ENCODE measurements around the gene SLCO3A1.

The SLCO3A1 gene

DNA sequence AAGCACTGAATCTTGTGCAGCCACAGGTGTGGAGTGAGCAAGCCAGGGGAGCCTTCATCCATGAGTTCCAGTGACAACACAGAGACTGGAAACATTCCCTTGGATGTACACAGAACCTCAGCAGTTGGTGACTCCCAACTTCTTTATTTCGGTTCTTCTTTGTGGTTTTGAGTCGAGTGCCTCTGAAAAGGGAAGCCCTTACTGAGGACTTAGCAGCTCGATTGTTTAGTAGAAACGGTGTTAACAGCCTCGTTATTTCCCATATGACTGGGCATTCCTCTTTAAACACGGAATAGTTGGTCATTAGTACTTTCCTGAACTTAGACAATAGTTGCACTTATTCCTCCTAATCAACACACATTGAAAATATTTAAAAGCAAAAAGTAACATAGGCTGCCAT is 7.7 kb downstream of the SLCO3A1 start:
- no peak for DNase-seq (ENCODE audit: low read depth in 2 of 2)

DNA sequence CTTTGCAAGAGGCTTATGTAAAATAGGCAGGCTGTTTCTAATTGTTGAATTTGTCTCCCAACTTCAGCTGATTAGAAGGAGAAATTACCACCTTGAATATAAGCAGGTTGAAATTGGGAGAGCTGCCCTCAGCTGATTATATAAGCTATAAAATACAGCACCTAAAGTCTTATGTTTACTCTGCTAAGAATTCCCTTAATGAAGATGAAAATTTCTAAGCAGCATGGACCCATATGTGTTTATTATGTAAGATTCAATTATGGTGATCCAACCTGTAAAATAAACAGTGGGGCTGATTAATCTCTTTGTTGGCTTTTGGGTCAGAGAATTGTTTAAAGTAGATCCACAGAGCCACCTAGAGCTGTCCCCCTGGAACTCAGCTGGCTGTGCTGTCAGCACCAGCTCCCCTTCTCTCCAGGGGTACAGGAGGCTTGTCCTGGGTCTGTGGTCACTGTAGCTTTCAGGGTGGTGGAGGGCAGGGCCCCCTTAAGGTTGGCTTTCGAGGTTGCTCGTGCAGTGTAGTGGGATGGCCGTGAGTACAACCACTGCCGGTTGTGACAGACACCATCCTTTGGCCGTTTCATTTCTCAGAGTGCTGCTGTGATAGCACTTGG is 9.5 kb downstream of the SLCO3A1 start:
- no peak for DNase-seq (ENCODE audit: low read depth in 2 of 2)

DNA sequence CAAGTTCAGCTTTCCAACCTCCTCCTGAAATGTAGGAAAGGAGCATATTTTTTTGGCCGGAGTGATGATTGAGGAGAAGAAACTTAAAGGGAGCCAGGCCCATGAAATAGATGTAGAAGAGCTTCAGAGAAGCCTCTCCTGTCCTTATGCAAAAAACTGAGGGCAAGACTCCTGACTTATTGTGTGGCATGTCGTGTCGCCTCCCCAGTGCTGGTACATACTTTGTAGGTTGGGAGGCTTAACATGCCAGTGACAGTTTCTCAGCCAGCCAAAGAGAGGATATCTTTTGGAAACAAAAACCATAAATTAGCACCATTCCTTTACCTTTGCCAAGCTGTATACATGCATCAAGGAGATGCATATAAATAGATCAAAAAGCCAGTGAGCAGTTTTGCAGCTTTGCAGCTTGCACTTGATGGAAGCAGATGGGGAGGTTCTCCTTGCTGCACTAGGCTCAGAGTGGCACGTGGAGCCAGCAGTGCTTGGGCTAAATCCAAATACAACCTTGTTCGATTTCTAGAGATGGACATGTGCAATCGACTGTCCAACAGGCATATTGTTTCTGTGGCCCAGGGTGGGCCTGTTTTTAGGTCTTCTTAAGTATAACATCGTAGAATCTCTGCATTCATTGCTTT is 10.2 kb downstream of the SLCO3A1 start:
- DNase-seq (ENCODE audit: low read depth in 2 of 2) = no peak

DNA sequence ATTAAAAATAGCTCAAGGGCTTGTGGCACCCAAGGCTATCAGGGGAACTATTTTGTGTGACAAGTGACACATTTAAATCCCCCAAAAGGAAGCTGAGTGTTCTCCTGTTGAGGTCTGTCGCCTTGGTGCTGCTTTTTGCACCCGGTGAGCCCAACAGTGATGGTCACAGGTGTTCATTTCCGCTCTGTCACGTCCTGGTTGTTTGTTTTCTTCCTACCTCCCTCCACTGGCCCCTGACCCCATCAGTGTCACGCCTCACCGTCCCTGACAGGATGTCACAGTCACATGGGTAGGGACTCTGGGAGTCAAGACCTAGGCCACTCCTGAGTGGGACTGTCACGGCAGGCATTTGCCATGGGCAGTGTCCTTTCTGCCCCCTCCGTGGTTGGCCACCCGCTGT is 11.2 kb downstream of the SLCO3A1 start:
- DNase-seq (ENCODE audit: low read depth in 2 of 2) = no peak

DNA sequence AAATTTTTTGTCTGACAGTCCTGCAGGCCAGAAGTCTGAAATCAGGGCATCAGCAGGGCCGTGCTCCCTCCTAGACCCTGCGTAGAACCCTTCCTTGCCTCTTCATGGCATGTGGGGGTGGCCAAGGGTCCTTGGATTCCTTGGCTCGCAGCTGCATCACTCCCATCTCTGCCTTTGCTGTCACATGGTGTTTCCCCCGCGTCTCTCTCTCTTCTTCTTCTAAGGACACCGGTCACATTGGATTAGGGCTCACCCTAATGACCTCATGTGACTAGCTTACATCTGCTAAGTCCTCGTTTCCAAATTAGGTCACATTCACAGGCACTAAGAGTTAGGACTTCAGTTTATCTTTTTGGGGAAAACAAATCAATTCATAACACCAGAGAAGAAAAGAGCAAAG is 12.0 kb downstream of the SLCO3A1 start:
- no peak for DNase-seq (ENCODE audit: low read depth in 2 of 2)

DNA sequence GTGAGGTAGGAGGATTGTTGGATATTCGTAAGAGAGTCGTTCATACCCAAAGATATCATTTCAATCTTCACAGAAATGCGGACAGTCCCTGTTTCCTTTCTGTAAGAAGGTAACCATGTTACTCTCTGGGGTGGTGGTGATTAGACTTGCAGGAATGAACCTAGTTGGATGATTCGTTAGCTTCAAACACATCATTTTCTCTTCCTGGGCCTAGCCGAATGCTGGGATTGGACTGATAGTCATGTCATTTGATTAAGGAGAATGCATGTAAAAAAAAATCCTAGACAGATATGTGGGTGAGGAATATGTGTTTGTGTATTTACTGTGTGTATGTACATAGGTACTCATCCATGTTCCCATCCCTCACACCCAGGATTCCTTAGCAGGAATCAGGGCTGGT is 12.4 kb downstream of the SLCO3A1 start:
- DNase-seq (ENCODE audit: low read depth in 2 of 2) = no peak

DNA sequence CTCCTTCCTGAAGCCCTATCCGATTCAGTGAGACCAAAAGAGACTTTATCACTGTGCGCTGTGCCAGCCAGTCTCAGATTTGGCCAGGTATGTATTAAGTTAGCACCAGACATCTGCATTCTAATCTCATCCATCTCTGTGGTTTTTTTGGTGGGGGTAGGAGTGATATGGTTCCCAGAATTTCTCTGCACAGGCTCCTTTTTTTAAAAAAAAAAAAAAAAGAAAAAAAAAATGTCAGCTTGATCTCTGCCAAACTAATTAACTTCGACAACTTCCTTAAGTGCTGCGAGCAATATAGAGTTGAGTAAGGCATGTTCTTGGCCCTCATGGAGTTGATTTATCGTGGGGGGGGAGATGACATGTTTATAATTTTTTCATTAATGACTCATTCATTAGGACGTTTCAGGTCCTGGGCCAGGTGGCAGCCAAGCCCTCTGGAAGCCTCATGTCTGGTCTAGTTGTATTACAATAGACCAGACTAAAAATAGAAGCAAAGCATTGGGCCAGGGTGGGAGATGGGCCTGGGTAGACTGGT is 12.9 kb downstream of the SLCO3A1 start:
- no peak for DNase-seq (ENCODE audit: low read depth in 2 of 2)

DNA sequence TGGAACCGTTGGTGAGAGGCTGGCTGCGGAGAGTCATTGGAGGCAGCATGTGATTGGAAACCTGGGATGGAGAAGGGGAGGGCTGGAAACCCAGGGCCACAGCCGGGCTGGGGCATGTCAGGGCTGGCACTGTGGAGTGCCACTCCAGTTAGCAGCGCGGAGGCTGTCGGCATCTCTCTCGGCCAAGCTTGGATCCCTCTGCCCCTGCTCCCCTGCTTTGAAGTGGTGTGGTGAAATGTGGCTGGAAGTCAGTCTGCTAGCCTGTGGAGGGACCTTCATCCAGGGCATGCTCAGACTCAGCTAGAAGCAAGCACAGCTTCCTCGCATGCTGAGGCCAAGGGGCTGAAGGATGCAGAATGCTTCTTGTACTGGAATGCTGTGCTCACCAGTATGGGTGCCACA is 13.5 kb downstream of the SLCO3A1 start:
- DNase-seq (ENCODE audit: low read depth in 2 of 2) = no peak

DNA sequence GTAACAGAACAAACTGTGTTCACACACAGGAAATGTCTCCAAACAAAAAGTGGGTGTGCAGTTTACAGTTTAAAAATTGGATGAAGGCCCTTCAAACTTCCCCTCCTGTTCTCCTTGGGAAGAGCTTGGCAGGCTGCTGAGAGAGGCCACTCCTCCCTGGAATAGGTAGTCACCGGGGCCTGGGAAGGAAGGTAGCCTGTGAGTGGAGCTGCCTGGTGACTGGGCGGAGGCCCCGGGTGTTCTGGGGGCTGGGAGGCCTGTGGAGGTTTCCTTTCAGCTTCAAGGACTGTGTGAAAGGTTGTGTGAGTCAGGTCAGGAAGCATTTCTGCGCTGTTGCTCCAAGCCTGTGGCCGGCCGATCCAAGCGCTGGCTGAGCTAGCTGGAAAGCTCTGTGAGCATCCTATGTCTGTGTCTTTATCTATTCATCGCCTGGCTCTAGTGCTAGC is 14.1 kb downstream of the SLCO3A1 start:
- no peak for DNase-seq (ENCODE audit: low read depth in 2 of 2)

DNA sequence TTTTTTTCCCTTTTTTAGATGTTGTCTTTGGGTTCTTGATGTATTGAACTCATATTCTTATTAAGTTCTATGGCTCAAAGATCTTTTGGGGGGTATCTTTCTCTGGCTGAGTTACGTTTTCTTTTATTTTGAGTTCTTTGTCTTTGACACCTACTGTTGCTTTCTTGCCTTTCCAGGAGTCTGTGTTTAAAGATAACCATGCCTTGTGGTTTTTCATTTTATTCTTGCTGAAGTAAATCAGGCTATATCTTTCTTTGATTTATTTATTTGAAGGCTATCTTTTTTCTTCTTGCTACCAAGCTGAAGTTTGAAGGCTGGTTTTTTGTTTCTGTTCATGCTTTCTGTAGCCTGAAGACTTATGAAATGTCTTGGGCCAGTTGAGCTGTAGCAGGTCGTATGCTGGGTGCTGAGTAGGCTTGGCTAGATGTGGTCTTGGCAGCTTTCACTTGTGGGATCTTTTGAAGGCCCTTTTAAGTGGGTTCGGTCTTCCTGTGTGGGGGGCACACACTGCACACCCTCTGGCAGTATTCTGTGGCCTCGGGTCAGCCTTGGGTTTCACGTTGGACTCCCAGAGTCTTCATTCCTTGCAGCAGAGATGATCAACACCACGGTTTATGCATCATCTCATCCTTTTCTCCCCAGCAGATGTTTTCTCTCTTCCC is 17.5 kb downstream of the SLCO3A1 start:
- no peak for DNase-seq (ENCODE audit: low read depth in 2 of 2)

DNA sequence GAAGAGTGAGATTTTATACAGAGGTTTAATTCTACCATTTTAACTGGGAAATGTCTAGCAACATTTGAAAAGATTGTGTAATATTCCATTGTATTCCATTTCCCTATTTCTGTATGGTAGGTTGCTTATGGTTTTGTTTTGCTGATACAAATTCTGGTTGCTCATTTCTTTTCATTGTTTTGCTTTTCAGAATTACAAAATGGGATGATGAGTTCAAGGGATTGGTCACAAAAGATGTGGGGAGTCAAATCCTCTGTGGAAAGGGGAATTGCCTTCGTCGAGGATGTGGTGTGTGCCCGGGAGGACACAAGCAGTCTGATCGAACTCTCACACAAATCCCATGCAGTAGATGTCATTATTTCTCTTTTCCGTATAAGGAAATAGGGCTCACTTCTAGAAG is 18.3 kb downstream of the SLCO3A1 start:
- no peak for DNase-seq (ENCODE audit: low read depth in 2 of 2)

DNA sequence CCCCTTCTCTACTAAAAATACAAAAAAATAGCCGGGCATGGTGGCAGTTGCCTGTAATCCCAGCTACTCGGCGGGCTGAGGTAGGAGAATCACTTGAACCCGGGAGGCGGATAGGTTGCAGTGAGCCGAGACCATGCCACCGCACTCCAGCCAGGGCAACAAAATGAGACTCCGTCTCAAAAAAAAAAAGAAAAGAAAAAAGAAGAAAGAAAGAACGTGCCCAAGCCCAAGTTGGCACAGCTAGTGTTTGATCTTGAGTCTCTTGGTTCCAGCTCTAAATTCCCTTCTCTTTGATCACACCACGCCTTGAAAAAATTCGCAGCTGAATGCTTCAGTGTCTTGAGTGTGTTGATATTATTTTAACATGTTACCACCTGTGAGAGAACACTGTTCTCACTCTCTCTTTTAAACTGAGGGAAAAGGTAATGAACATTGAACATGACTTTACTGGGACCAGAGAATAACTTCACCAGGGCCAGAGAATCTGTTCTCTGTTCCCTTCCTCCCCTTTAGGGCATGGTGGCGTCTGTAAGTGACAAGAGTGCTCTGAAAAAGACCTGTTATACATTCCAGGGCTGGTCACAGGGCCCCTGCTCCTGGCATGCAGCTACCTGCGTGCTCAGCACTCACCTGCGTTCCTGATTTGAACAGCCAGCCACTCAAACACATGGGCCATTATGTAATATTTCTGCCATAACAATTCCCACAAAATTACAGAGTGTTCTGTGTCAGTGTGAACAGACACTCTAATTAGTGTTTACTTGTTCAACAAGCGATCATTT is 19.0 kb downstream of the SLCO3A1 start:
- no peak for DNase-seq (ENCODE audit: low read depth in 2 of 2)

DNA sequence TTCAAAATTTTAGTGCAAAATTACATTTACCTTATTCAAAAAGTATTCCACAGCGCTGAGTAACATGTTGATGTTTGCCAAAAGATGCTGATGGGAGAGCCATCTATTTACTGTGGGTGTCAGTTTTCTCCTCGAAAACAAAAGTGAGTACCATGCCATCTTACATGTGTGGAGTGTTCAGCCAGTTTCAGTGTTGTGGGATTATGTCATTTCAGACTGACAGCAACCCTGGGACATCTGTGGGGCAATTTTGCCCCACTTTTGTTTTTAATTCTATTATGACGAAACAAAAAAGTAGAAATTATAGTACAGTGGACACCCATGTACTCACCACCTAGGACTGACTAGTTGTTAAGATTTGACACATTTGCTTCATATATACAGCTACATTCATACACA is 19.6 kb downstream of the SLCO3A1 start:
- no peak for DNase-seq (ENCODE audit: low read depth in 2 of 2)

DNA sequence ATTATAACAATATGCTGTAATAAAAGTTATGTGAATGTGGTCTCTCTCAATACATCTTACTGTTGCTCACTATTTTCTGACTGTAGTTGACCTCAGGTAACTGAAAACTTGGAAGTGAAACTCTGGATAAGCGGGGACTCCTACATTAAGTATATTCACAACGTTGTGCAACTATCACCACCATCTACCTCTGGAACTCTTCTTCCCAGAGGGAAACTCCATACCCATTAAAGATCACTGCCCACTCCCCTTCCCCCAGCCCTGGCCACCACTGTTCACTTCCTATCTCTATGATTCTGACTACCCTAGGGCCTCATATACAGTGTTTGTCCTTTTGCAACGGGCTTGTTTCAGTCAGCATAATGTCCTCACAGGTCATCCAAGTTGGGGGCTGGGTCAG is 20.7 kb downstream of the SLCO3A1 start:
- no peak for DNase-seq (ENCODE audit: low read depth in 2 of 2)

DNA sequence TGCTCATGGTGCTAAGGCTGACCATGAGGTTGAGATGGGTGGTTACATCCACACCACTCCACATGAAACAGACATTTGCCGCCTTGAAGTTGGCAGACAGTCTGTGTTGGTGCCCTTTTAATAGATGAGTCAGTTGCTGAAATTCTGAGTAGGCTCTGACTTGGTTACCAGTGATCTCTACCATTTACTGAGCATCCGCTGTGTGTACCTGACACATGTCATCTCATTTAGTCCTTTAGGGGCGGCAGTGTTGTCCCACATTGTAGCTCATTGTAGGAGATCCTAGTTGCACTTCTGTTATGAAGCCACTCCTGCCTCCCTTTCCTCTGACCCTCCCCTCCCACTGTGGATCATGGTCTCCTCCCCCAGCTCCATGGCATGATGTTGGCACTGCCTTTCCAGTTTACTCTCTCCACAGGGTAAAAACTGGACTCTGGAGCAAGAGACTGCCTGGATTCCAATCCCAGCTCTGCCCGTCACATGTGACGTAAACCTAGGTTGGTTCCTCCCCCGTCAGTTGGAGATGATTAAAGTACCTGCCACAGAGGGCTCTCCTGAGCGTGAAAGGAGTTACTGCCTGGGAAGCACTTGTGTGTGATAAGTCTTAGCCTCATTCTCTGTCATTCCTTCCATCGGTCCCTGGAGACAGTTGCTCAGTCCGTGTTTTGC is 21.6 kb downstream of the SLCO3A1 start:
- no peak for DNase-seq (ENCODE audit: low read depth in 2 of 2)

DNA sequence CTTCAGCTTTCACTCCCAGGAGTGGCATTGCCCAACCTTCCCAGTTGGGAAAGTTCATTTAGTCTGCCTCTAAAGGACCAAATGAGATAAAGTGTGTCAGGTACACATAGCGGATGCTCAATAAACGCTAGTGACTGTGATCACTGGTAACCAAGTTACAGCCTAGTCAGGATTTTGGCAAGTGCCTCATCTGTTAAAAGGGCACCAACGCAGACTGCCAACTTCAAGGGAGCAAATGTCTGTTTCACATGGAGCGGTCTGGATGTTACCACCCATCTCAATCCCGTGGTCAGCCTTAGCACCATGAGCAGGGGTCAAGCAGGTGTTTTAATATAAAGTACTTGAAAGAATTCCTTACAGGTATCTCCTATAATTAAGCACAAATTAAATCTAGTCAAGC is 22.7 kb downstream of the SLCO3A1 start:
- DNase-seq (ENCODE audit: low read depth in 2 of 2) = no peak

DNA sequence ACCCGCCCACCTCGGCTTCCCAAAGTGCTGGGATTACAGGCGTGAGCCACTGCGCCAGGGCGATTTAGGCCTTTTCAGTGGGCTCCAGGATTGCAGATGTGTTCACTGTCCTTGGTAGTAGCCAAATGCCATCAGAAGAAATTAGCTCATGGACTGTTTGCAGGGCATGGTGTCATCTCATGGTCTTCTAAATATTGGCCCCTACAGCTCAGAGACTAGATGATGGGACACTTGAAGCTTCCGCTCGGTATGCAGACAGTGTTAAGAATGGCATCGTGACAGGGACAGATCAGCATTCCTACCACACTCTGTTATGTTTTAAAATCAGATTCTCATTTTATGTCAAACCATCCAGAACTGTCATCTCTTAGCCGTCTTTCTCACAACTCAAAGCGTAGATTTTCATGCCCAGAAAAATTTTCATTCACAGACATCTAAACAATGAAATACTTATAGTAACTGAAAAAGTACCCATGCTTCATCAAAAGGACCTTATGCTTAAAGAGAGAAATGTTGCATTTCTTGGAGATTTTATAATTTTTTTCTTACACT is 24.9 kb downstream of the SLCO3A1 start:
- no peak for DNase-seq (ENCODE audit: low read depth in 2 of 2)

DNA sequence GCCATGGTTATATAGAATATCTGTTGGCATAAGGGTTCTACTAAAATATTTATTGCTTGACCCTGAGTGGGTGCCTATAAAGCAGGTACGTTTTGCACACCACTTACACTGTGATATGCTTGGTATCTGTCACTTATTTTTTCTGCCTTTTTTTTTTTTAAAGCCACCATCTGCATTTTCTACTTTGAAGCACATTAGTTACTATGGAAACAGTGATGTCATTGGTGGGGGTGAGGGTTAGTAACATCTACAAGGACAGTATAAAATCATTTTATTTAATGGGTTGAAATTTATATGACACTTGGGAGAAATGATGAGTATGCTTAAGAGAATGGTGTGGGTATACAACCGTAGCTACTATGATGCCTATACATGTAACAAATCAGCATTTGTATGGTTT is 25.6 kb downstream of the SLCO3A1 start:
- no peak for DNase-seq (ENCODE audit: low read depth in 2 of 2)

DNA sequence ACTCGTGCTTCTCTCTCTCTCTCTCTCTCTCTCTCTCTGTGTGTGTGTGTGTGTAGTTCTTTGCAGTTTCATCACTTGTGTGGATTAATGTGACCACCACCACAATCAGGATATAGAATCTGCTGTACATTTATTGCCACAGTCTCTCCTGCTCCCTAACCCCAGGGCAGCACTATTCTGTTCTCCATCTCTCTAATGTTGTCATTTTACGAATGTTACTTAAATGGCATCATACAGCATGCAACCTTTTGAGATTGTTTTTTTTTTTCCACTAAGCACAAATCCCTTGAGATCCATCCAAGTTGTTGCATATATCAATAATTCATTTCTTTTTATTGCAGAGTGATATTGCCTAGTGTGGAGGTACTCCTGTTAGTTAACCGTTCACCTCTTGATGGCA is 26.9 kb downstream of the SLCO3A1 start:
- DNase-seq (ENCODE audit: low read depth in 2 of 2) = no peak

DNA sequence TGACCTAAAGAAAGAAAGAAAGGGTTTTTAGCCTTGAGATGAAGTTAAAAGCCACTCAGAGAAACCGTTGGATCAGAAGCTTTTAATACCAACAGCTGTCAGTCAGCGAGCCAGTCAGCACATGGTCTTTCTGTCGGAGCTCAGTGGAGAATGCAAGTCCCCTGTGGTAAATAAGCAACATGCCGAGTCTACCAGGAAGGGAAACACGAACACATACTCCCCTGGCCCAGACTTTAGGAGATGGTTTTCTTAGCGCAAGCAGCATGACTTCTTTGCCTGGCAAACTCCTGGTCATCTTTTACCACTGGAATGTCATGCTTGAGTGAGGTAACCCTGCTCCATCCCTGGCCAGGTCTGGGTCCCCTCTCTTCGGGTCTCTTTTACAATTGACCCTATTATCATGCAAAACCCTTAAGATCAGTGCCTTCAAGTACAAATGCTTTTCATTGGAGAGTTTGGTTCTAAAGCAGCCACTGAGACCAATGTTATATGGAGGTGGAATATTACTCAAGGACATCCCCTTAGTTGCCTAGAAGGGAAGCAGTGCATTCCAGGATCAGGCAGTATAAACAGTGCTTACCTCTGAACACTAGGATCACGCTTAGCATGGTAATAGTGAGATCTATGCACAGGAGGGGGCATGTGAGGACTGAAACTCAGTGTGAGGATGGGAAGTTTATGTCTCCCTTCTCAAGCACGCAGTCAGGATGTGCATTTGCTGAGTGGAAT is 28.2 kb downstream of the SLCO3A1 start:
- no peak for DNase-seq (ENCODE audit: low read depth in 2 of 2)
